GM19467 (cell line): ENCODE data around the gene TGM3.

Source experiments
- ATAC-seq: cut with Tn5 transposase; IDR thresholded peaks from one replicate; pipeline ENCODE4 v1.9.1; 2021; ENCODE audit warnings: mild to moderate bottlenecking, moderate library complexity; ENCODE audit not compliant: unreplicated experiment

The TGM3 gene

DNA sequence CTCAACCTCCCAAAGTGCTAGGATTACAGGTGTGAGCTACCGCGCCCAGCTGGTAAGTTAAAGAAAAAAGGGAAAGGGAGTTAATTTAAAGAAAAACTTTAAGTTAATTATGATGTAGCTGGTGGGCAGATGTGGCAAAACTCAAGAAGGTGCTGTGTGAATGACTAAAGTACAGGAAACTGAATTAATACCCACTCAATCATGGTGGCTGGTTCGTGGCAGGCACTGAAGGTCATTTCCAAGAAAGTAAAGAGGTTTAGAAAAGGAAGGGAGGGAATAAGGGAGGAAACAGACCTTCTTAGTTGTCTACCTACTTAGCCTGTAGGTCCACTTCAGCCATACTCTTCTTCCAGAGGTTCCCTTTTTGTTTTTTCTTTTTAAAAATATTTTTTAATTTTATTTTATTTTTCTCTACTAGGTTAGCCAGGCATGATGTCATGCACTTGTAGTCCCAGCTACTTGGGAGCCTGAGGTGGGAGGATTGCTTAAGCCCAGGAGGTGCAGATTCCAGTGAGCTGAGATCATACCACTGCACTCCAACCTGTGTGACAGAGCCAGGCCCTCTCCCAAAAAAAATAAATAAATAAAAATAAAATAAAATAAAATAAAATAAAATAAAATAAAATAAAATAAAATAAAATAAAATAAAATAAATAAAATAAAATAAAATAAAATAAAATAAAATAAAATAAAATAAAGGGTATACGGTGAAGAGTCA lies 11.9 kb upstream of the TGM3 start:
- no peak for ATAC-seq

DNA sequence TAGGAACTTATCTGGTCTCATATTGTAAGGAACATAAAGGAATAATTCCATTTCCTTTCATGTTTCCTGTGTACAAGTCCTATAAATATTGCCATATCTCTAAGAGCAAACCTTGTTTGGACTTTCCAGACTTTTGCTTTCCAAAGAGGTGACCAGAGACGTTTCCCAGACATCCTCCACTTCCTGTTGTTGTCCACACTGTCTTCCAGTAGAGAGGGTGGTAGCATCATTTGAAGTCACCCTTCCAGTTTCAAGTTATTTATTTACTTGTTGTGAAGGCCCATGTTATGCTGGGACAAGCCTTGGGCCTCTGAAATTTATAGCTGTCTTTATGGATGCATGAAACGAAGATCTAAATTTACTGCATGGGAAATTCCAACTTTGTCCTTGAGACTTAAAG lies 10.6 kb upstream of the TGM3 start:
- ATAC-seq, result no peak

- no peak for ATAC-seq
Observed at GRCh38 chr20:2285613-2286012, 10.2 kb upstream of the TGM3 start.

- no peak for ATAC-seq
Observed at GRCh38 chr20:2287504-2287903, 8.3 kb upstream of the TGM3 start.

GRCh38 chr20:2289475-2289874 lies 6.3 kb upstream of the TGM3 start:
- no peak for ATAC-seq

DNA sequence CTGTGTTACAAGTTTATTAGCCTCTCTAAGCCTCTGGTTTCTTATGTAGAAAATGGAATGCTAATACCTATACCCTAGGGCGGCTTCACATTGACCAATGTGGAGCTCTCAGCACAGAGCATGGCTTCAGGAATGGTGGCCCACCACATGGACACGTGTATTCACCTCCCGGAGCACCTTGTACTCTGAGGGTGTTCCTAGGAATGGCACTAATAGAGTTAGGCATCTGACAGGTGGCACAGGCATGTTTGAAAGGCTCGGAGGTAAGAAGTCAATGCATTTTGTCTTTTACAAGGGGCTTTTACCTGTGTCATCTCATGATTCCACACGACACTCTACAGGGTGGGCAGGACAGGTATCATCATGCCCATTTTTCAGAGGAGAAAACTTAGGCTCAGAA lies 5.3 kb upstream of the TGM3 start:
- ATAC-seq, result no peak

- ATAC-seq, result no peak
Observed at GRCh38 chr20:2292416-2293110, 3.2 kb upstream of the TGM3 start.

DNA sequence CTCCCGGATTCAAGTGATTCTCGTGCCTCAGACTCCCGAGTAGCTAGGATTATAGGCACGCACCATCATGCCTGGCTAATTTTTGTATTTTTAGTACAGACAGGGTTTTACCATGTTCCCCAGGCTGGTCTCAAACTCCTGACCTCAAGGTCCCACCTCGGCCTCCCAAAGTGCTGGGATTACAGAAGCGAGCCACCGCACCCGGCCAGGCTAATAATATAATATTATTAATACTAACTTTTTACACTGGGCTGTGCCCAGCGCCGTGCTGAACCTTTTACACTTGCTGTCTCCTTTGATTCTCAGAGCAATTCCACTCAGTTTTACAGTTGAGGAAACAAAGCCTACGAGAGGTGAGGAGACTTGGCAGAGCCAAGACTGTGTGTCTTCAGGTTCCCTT lies 2.3 kb upstream of the TGM3 start:
- no peak for ATAC-seq

GRCh38 chr20:2293971-2294370 lies 1.8 kb upstream of the TGM3 start:
- no peak for ATAC-seq

DNA sequence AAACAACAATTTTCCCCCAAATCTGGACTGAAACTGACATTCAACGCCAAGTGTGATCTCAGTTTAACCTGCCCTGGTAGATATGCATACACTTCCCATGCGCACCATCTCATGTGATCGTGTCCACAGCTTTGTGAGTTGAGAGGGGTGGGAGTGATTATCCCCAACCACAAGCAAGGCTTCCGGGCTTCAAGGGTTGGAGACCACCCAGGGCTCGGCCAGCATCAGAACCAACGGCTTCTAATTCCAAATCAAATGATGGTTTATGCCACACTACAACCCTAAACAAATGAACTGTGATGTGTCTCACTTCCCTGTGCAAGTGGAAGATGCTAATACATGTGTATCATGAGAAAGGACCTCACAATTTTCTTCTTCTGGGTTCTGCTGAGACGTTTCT lies 515 bp upstream of the TGM3 start:
- ATAC-seq, result no peak

DNA sequence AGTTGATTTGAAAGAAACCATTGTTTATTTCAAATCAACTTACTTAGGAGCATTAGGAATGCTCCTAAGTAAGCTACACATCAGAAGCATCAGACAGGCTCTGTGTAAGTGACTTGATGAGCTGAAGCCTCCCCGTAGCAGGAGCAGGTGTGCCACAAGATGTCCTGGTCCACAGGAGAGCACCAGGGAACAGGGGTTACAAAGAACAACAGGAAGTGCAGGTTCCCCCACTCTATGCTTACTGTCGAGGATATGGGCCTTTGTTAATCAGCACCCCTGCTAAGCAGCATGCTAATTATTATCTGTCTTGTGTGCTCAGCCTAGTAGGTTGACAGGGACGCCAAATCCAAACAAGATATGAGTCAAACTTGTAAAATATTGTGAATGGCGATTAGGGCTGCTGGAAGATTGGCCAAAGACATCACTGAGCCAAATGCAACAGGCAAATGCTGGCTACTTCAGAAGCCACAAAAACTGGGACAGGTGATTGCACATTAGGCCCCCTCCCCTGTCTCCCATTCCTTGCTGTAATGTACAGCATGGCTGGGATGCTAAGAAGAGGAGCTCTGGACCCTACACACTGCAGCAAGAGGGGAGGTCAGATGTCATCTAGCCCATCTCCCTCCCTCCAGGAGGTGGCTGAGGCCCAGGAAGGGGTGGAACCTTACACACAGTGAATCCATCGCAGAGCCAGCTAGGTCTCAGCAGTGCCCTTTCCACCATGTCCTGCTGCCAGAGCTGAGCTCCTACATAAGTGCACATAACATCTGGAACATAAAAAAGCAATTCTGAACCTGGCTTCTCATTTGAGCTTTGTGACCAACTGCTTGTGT lies 939 bp downstream of the TGM3 start:
- ATAC-seq, result no peak

DNA sequence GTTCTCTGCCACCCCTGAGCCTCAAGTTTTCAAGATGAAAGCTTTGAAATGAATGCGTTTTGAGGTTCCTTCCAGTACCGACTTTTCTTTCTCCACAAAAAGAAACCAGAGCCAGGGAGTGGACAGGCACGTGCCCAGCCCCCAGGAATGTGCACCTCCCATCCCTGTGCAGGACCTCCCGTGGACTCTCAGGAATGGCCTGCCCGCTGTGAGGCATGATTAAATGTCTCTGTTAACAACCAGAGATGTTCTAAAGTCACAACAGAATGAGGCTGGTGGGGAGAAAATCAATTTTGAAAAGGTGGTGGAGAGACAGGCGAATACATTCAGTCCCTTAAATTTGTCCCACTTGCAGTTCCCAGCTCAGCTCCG lies 1.5 kb downstream of the TGM3 start:
- no peak for ATAC-seq

DNA sequence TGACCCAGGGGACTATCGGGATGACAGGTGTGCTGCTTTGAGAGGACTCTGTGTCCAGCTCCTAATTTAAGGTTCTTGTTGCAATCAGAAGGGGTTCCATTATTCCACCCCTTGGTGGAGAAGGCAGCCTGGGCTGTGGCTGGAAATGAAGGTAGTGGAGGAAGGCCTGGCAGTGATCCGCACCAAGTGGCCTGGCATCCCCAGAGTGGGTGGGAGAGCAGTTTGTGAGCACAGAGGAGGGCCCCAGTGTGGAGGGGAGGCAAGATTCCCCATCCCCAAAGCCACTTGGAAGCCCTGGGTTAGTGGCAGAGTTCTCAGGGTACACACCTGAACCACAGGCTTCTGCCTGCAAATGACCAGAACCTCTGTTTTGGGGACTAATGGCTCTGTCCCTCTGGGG lies 2.3 kb downstream of the TGM3 start:
- no peak for ATAC-seq

DNA sequence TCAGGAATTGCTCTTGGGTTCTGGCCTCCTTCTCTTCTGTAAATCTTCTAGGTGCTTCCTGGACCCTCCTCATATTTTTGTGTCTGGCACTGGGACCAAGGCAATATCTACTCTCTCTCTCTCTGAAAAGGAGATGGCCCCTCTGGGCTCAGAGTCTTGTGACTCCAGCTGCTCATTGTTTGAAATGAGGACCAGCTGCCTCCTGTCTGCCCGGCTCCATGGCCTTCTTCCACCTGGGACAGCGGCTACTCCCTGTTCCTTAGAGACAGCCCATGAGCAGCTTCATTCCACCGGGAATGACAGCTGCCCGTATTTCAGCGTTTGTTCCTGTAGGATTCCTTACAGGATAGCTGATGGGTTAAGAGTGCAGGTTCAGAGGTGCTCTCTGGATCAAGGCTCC lies 2.9 kb downstream of the TGM3 start:
- no peak for ATAC-seq

DNA sequence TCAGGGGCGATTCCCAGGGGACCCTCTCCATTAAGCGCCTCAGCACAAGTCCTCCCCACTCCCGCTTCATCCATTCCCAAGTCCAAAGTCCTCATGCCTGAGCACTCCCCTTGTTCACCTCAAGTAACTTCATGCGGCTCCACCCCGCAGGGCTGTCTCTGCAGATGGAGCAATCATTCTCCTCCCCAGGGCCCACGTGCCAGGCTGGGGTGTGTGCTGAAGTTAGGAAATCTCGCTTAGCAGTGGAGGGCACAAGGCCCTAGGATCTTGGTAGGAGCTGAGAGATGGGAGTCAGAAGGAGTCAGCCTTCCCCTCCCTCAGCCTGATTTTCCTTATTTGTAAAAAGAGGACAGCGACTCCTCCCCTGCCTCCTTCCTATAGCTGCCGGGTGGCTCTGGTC lies 3.5 kb downstream of the TGM3 start:
- no peak for ATAC-seq

DNA sequence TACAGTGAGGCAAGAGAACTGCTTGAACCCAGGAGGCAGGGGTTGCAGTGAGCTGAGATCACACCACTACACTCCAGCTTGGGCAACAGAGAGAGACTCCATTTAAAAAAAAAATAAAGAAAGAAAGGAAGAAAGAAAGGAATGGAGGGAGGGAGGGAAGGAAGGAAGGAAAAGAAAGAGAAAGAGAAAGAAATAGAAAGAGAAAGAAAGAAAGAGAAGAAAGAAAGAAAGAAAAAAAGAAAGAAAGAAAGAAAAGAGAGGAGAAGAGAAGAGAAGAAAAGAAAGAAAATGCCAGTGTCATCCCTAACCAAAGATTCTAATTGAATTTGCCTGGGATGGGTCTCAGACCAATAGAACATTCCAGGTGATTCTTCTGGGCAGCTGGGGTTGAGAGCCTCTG lies 4.2 kb downstream of the TGM3 start:
- no peak for ATAC-seq

DNA sequence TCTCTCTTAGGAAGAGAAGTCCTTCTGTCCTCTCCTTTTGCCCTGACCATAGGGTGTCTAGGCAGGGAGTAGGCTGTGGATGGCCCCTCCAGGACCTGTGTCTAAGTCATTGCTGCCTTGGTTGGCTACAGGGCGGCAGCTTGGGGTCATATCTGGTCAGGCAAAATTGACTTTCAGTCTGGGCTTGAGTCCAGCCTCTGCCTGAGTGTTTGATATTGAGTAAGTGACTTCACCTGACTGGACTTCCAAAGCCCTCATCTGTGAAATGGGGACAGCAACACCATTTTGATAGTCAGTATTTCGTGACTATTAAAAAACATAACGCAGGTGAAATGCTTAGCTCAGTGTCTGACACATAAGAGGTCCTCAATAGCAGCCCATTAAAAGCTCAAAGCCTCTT lies 4.6 kb downstream of the TGM3 start:
- ATAC-seq, result no peak

GRCh38 chr20:2301164-2301622 lies 5.4 kb downstream of the TGM3 start:
- no peak for ATAC-seq

DNA sequence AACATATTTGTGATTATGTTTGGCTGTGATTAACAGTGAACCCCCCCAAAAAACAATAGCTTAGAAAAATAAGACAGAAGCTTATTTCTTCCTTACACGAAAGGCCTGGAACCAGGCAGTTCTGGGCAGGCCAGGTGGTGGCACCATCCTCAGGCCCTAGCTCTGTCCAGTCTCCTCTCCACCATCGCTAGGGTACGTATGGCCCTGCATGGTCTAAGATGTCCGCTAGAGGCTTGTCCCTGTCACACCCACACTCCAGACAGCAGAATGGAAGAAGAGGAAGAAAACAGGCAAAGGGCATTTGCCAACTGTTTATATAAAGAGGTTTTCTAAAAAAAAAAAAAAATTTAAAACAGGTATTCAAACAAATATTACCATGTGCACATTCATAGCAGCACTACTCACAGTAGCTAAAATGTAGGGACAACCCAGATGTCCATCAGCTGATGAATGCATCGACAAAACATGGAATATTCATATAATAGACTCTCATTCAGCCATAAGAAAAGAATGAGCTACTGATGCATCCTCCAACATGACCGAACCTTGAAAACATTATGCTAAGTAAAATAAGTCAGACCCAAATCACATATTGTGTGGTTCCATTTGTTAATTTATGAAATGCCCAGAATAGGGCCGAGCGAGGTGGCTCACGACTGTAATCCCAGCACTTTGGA lies 6.7 kb downstream of the TGM3 start:
- ATAC-seq, result no peak

GRCh38 chr20:2303673-2304072 lies 7.9 kb downstream of the TGM3 start:
- no peak for ATAC-seq

DNA sequence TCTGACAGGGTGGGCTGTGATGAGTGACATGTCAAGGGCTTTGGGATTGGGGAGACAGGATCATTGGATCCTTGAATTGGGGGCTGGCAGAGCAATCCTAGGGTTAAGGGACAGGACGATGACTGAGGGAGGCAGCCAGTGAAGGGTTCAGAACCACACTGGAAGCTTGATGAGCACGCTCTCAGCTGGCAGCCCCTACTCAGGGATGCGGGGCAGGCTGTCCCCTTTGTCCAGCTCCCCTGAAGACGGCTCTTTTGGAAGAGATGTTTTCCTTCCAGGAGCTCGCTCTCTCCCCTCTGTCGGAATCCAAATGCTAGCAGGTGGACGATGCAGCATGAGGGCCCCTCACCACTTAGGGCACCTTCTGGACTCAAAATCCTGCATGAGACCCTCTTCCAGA lies 8.4 kb downstream of the TGM3 start:
- no peak for ATAC-seq
